Dedifferentiated amniotic fluid mesenchymal stem cell (primary cell): ENCODE data around the gene CREBZF.
"Not testable (repeated sequence)": the region's sequence is repeated elsewhere in the genome, so short reads cannot be mapped to it uniquely, and the experiment has no call there.

Experiments used
- DNase-seq: peaks from one replicate; pipeline ENCODE4 v3.0.0-alpha.2; 2016; ENCODE audit errors: extremely low spot score

CREBZF gene

GRCh38 chr11:85626496-85626895 is 38.4 kb downstream of the CREBZF start:
- no peak for DNase-seq

DNA sequence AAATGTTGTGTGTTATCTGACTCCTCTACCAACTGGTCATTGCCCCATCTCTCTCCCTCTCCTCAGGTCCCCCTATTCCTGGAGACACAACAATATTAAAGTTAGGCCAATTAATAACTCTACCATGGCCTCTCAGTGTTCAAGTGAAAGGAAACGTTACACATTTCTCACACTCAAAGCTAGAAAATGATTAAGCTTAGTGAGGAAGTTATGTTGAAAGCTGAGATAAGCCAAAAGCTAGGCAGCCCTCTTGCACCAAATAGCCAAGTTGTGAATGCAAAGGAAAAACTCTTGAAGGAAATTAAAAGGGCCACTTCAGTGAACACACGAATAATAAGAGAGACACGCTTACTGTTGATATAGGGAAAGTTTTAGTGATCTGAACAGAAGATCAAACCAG is 44.7 kb downstream of the CREBZF start:
- no peak for DNase-seq

GRCh38 chr11:85619499-85619898 is 45.4 kb downstream of the CREBZF start:
- no peak for DNase-seq

GRCh38 chr11:85611643-85612042 is 53.3 kb downstream of the CREBZF start:
- DNase-seq: not testable (repeated sequence)
